Hepatocyte (in vitro differentiated cells): ENCODE results near the gene DGKI. TPM values are rescaled to one million over a fixed set of nuclear protein-coding genes. Genes with fewer than 3 reads are reported as not detected.

ENCODE experiments used
- DNase-seq: peaks from one replicate; pipeline ENCODE4 v3.0.0-alpha.2; 2016; ENCODE audit warnings: low spot score
- H2AFZ ChIP-seq: fragments of 200-600 bp; sonication (generic); 2 replicates; pipeline ENCODE4 v1.6.0; 2016; ENCODE audit warnings: antibody characterized with exemption, mild to moderate bottlenecking
- H3K27ac ChIP-seq: fragments of 200-600 bp; sonication (generic); 2 replicates; pipeline ENCODE4 v1.5.1; 2016; ENCODE audit warnings: mild to moderate bottlenecking
- H3K27me3 ChIP-seq: fragments of 200-600 bp; sonication (generic); 2 replicates; pipeline ENCODE4 v1.6.1; 2016
- H3K36me3 ChIP-seq: fragments of 200-600 bp; sonication (generic); replicated peaks from 2 replicates; pipeline ENCODE4 v1.5.1; 2016; ENCODE audit warnings: low read depth; ENCODE audit not compliant: insufficient read depth
- H3K4me1 ChIP-seq: fragments of 200-600 bp; sonication (generic); 2 replicates; pipeline ENCODE4 v1.5.1; 2016; ENCODE audit warnings: mild to moderate bottlenecking, moderate library complexity; ENCODE audit not compliant: insufficient read depth
- H3K4me2 ChIP-seq: fragments of 200-600 bp; sonication (generic); 2 replicates; pipeline ENCODE4 v1.6.0; 2016
- H3K4me3 ChIP-seq: fragments of 200-600 bp; sonication (generic); 2 replicates; pipeline ENCODE4 v1.5.1; 2016; ENCODE audit warnings: mild to moderate bottlenecking
- H3K79me2 ChIP-seq: fragments of 200-600 bp; sonication (generic); 2 replicates; pipeline ENCODE4 v1.6.0; 2017; ENCODE audit warnings: mild to moderate bottlenecking
- H3K9me2 ChIP-seq: fragments of 200-600 bp; sonication (generic); replicated peaks from 2 replicates; pipeline ENCODE4 v1.6.0; 2017; ENCODE audit warnings: mild to moderate bottlenecking; ENCODE audit not compliant: insufficient read depth
- H3K9me3 ChIP-seq: fragments of 200-600 bp; sonication (generic); 2 replicates; pipeline ENCODE4 v1.5.1; 2016; ENCODE audit warnings: low read depth, mild to moderate bottlenecking
- H4K20me1 ChIP-seq: fragments of 200-600 bp; sonication (generic); 2 replicates; pipeline ENCODE4 v1.6.0; 2016; ENCODE audit warnings: mild to moderate bottlenecking; ENCODE audit not compliant: insufficient read depth, poor library complexity, severe bottlenecking
- EZH2 ChIP-seq: fragments of 200-600 bp; sonication (generic); IDR thresholded peaks from 2 replicates; pipeline ENCODE4 v1.6.1; 2016; ENCODE audit warnings: antibody characterized with exemption, mild to moderate bottlenecking, borderline replicate concordance
- EZH2phosphoT487 ChIP-seq: fragments of 200-600 bp; sonication (generic); IDR thresholded peaks from one replicate; pipeline ENCODE4 v1.6.1; 2018; ENCODE audit warnings: antibody characterized with exemption, mild to moderate bottlenecking, low read depth, moderate library complexity; ENCODE audit not compliant: unreplicated experiment, severe bottlenecking
- WGBS: methylation state at CpG from one replicate; pipeline ENCODE4 v1.1.6; 2016; ENCODE audit warnings: low lambda C conversion rate; ENCODE audit errors: missing lambda C conversion rate; 5-methylcytosine and 5-hydroxymethylcytosine counted together
- polyA plus RNA-seq: library from polyadenylated mRNA; unstranded; fragments of >200 nt; fragmentation: Nextera tagmentation; extraction: Ambion mirVana; gene quantifications from 2 replicates; pipeline ENCODE4 v1.2.1, GENCODE V29; 2016
- total RNA-seq: library from RNA; depleted of rRNA; stranded (reverse); fragments of >200 nt; gene quantifications from 2 replicates; pipeline ENCODE4 v1.2.3, GENCODE V29; 2014
- TF ChIP-seq, protein P1 (sequence below): fragments of 200-600 bp; sonication (generic); IDR thresholded peaks from 2 replicates; pipeline ENCODE4 v1.5.1; 2016; ENCODE audit warnings: antibody characterized with exemption, mild to moderate bottlenecking; ENCODE audit not compliant: poor library complexity

The DGKI gene
- total and polyA plus RNA-seq, 2 experiments from 2014 or later = 0.47 to 1.8 TPM

GRCh38 chr7:137871170-137871915, 24.6 kb upstream of the DGKI start:
- no peaks in the 10 kb centered on the region for H3K27me3 ChIP-seq
- no peak overlapping the region for H3K27ac ChIP-seq
- TF ChIP-seq, protein P1, sequence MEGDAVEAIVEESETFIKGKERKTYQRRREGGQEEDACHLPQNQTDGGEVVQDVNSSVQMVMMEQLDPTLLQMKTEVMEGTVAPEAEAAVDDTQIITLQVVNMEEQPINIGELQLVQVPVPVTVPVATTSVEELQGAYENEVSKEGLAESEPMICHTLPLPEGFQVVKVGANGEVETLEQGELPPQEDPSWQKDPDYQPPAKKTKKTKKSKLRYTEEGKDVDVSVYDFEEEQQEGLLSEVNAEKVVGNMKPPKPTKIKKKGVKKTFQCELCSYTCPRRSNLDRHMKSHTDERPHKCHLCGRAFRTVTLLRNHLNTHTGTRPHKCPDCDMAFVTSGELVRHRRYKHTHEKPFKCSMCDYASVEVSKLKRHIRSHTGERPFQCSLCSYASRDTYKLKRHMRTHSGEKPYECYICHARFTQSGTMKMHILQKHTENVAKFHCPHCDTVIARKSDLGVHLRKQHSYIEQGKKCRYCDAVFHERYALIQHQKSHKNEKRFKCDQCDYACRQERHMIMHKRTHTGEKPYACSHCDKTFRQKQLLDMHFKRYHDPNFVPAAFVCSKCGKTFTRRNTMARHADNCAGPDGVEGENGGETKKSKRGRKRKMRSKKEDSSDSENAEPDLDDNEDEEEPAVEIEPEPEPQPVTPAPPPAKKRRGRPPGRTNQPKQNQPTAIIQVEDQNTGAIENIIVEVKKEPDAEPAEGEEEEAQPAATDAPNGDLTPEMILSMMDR = no peak
- TF ChIP-seq EZH2 (no peak), EZH2phosphoT487 (no peak)
- no peaks in the 10 kb centered on the region for H4K20me1 ChIP-seq
- no peaks in the 10 kb centered on the region for H3K9me2 ChIP-seq
- no peak for DNase-seq
- H3K4me3 ChIP-seq = no peak overlapping the region
- H2AFZ ChIP-seq = no peak overlapping the region
- WGBS = 96% methylated on average over 7 of the region's 7 CpGs
- H3K9me3 ChIP-seq = no peaks in the 10 kb centered on the region
- H3K79me2 ChIP-seq = no peaks in the 10 kb centered on the region
- no peaks in the 10 kb centered on the region for H3K4me1 ChIP-seq
- no peaks in the 10 kb centered on the region for H3K36me3 ChIP-seq
- no peak overlapping the region for H3K4me2 ChIP-seq

DNA sequence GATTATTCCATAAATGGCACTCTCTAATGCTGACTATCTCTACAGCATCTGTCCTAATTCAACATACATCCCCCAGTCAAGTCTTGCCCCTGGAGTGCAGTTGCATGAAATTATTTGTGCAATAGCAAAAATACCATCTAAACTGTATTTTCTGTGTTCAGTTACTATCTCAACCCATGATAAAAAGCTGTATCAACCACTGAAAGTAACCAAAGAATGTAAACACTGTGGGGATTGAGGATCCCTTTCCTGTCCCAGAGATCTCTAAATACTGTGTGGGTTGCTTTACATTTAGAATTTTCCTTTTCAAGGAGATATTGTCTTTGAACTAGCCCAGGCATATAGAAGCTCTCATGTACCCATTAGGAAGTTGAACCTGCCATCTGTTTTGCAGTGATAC, 23.9 kb upstream of the DGKI start:
- H3K36me3 ChIP-seq = no peaks in the 10 kb centered on the region
- TF ChIP-seq EZH2 (no peak), EZH2phosphoT487 (no peak)
- TF ChIP-seq, protein P1 = no peak
- H3K4me1 ChIP-seq = no peaks in the 10 kb centered on the region
- no peaks in the 10 kb centered on the region for H4K20me1 ChIP-seq
- no peak for DNase-seq
- H2AFZ ChIP-seq = no peak overlapping the region
- H3K9me3 ChIP-seq = peaks cover 5% of the 10 kb centered on the region
- no peaks in the 10 kb centered on the region for H3K79me2 ChIP-seq
- no peaks in the 10 kb centered on the region for H3K27me3 ChIP-seq
- no peaks in the 10 kb centered on the region for H3K9me2 ChIP-seq
- H3K4me3 ChIP-seq = no peak overlapping the region
- H3K4me2 ChIP-seq = no peak overlapping the region
- no peak overlapping the region for H3K27ac ChIP-seq

DNA sequence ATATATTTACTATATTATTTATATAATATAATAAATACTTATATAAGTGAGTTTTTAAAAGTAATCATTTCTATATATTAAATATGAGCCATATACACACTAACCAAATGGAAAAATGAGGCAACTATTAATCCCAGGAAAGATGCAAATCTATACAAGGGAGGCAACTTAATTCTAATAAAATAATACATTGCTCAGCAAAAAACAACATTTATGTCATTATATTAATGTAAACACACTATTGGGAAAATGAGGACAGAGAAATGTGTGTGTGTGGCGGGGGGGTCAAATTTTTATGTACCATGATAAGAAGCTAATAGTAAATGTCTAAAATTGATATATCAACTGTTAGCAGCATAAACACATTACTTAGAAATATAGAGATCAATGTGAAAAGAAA, 23.3 kb upstream of the DGKI start:
- Histone ChIP-seq H3K9me2 (no peaks in the 10 kb centered on the region), H3K4me1 (no peaks in the 10 kb centered on the region), H3K27me3 (no peaks in the 10 kb centered on the region), H2AFZ (no peak overlapping the region), H3K27ac (no peak overlapping the region), H3K9me3 (peaks cover 5% of the 10 kb centered on the region), H3K36me3 (no peaks in the 10 kb centered on the region), H3K4me2 (no peak overlapping the region), H3K79me2 (no peaks in the 10 kb centered on the region), H4K20me1 (no peaks in the 10 kb centered on the region), H3K4me3 (no peak overlapping the region)
- TF ChIP-seq, protein P1 = no peak
- TF ChIP-seq EZH2 = no peak
- no peak for TF ChIP-seq EZH2phosphoT487
- DNase-seq = no peak
- 90% methylated on average over 1 of the region's 1 CpG for WGBS
